ENCODE results near the gene AFF1.
A peak's percentile ranks its signal among the peaks of the same experiment; 100 is the strongest.

The AFF1 gene

GRCh38 chr4:86924811-86925210 lies 10.0 kb upstream of the AFF1 start:
- no peak for DNase-seq

DNA sequence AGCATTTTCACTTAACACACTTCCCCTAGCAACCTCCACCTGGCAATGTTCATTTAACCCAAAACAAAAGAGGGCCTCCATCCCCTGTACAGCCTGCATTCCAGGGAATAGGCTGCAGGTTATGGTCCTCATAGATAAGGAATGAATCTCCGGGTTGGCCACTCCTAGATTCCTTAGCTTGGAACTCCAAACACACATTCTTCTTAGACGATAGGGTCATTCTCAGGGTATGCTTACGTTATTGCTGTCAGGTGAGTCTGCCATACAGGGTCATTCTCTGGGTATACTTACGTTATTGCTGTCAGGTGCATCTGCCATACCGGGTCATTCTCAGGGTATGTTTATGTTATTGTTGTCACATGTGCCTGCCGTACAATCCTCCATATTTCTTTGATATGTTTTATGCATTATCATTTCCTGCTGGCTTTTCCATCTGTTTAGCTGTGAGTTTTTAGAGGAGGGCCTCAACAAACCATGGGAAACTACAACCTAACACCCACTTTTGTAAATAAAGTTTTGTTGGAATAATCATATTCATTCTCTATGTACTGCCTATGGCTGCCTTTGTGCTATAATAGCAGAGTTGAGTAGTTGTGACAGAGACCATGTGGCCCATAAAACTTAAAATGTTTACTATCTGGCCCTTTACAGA lies 8.2 kb upstream of the AFF1 start:
- no peak for DNase-seq

- no peak for DNase-seq
These were observed 6.9 kb upstream of the AFF1 start for GRCh38 chr4:86927843-86928395.

GRCh38 chr4:86928400-86929255 lies 6.2 kb upstream of the AFF1 start:
- no peak for DNase-seq

DNA sequence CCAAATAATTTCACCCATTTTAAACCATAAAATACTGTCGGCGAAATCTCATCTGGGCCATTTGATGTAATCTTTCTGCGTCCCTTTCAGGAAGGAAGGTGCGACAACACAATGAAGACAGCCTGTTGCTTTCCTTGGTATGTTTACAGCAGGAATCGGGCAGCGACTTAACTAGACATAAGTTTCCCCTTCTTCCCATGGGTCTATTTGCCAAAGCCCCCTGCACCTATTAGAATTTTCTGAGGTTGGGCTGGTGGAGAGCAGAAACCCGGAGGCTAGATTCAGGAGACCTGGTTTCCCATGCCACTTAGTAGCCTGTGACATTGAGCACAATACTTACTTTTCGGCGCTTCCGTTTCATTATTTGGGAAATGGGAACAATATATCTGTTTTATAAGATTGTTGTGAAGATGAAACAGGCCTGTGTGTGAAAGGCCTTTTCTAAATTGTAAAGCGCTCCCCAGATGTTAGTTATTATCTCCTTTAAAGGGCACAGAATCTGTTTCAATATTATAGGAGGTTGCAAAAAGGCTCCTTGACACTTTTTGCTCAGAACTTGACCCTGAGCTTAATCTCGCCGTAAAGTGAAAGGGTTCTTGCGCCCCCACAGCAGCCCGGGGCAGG lies 552 bp upstream of the AFF1 start:
- no peak for DNase-seq

DNA sequence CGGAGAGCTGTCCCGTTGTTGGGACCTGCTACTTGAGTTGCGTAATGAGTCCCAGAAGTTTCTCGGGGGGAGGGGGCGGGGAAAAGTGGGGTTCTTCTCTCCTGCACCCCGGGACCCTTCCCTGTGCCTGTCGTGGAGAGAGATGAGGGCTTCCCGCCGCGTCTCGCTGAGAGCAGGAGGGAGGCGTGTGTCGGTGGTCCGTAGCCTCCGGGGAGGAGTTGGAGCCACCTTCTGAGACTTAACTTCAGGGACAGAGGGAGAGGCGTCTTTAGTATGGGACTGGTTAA lies 698 bp downstream of the AFF1 start:
- DNase-seq = peak; percentile 78

- peak; percentile 91 for DNase-seq
These were observed 1.3 kb downstream of the AFF1 start for GRCh38 chr4:86935853-86936733.

- DNase-seq = peak; percentile 58
These were observed 4.1 kb downstream of the AFF1 start for GRCh38 chr4:86938771-86939520.

DNA sequence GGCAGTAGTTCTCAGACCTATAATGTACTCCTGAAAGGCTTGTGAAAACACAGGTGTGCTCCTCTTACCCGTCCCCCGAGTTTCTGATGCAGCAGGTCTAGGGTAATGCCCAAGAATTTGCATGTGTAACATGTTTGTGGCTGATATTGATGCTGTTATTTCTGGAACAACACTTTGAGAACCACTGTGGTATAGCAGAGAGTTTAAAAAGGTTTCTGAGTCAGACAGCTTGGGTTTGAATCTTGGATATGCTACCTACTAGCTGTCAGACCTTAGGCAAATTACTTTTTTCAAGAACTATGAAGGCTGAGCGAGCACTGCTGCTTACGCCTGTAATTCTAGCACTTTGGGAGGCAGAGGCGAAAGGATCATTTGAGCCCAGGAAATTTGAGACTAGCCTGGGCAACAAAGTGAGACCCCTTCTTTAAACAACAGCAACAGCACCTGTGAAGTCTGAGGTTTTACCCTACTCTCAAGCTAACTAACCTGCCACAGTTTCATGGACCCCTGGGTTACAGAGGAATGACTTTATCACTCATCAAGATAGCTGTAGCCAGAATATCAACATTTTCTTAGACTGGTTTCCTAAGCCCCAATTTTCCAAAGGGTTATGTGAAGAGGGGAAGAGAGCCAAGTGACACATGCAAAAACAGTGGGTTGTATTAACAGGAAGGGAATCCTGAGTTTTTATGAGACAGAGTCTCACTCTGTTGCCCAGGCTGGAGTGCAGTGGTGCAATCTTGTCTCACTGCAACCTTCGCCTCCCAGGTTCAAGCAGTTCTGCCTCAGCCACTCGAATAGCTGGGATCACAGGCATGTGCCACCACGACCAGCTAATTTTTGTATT lies 5.1 kb downstream of the AFF1 start:
- no peak for DNase-seq

- DNase-seq = no peak
These were observed 6.2 kb downstream of the AFF1 start for GRCh38 chr4:86940920-86941460.

DNA sequence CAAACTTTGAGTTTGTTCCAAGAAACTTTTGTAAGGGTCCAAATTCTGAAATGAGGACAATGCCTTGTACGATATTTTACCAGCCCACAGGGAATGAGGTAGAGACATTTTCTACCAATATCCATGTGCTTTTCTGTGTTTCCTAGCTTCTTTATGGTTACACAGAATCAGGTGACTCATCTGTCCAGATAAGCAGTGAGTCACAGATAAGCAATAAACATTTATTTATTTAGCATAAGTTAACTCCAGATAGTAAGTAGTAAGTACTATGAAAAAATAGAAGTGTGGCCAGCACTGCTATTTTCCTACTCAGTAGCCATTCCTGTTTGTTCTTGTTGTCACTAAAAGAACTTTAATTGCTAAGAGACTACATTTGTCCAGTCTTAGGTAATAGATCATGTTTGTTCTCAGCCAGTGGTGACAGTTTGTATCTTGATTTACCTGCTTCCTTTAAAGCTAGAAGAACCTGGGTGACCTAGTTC lies 7.4 kb downstream of the AFF1 start:
- DNase-seq = peak; percentile 58

DNA sequence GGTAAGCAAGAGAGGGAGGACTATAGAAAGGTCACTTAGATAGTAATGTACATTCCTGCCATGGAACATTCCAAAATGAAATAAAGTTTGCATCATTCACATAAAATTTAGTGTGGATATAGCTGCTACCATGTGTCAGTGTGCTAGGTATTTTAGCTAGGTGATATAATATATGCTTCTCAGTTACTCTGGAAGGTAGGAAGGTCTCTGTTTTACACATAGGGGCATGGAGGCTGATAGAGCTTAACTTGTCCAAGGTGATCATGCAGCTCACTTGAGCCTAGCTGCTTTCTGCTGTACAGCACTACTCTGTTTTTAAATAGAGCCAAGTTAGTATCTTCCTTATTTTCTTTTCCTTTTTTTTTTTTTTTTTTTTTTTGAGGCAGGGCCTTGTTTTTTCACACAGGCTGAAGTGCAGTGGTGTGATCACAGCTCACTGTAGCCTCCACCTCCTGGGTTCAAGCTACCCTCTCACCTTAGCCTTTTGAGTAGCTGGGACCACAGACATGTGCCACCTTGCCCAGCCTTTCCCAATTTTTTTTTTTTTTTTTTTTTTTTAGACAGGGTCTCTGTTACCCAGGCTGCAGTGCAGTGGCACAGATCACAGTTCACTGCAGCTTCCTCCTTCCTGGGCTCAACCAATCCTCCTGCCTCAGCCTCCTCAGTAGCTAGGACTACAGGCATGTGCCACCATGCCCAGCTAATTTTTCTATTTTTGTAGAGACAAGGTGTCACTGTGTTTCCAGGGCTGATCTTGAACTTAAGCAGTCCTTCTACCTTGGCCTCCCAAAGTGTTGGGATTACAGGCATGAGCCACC lies 10.4 kb downstream of the AFF1 start:
- no peak for DNase-seq

DNA sequence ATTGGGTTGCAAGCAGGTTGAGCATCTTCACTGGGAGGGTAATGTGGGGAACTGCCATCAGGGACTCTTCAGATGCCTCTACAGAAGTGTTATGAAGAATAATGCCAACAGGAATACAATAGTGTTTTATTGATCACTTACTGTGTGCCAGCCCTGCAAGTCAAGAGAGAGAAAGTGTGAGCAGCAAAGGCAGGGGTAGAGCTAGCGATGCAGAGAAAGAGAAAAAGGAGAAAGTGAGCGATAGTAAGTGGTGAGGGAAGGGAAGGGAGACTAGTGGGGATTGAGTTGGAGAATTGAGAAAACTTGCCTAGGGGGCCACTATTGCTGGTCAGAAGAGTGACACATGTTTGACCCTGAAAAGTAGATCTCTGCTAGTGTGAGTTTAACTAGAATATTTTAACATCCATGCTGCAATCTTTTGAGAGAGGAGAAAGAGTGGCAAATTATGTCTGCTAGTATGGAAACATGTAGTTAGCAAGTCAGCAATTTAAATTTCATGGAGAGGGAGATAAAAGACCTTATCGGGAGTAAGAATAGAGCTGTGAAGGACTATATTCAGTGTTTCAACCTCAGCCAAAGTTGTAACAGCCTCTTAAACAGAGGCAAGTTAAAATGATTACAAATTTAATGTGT lies 12.2 kb downstream of the AFF1 start:
- DNase-seq = no peak

DNA sequence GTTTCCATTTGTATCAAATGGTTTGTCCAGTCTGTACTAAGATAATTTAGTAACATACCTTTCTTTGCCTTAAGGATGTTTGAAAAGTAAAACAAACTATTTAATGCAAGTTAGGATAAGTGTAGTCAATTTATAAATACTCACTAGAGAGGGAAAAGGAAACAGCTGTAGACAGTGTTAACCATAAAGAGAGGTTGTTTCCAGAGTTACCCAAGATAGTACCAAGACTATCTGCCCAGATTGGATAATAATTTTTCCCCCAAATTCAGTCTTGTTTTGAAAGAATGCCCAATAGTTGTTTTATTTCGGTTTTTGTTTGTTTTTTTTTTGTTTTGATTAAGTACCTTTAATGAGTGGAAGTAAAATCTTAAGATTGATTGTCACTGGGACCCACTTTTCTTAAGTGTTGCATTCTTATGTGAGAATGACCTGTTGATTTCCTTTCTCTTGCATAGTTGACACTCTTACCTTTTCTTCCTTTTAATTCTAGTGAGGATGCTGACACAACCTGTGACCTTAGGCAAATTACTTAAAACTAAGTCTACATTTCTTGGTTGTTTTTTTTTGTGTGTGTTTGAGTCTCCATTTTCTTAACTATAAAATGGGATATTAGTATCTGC lies 12.8 kb downstream of the AFF1 start:
- DNase-seq = no peak

DNA sequence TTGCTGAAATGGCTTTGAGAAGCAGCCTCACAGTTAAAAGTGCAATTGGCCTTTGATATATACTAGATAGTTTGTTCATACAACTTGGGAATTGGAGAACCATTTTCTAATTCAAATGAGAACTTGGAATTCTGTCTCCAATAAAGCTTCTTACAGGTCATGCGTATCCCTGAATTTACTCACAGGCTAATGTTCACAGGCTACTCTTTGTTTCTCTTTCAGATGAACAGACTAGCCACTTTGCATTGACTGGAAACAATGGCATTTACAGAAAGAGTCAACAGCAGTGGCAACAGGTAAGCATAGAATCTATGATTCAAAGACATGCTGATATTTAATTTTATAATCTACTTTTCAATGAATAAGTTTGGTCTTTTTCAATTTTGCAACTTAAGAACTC lies 13.5 kb downstream of the AFF1 start:
- DNase-seq = no peak

GRCh38 chr4:86950831-86951525 lies 16.2 kb downstream of the AFF1 start:
- DNase-seq = no peak

DNA sequence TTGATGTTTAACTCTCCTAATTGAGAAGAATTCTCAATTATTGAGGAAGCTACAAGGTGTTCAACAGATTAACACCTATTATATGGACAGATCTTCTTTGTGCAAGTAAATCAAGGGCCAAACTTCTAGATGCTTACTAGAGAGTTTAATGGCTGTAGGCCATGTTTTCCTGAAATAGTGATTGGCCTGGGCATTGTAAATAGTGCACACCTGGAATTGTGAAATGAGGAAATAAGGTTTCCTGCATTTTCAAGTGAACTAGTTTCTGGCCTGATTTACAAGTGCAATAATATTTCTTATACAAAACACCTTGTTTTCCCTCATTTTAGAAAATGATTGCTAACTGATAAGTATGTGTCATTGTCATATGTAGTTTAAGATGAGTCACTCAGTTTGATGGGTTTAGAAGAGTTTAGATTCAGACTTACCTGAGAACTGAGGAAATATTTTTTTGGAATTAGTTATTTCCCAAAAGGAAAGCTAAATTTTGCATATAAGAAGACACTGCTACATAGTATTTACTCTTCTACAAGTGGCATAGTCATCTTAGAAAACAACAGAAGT lies 21.2 kb downstream of the AFF1 start:
- no peak for DNase-seq

GRCh38 chr4:86957215-86957614 lies 22.4 kb downstream of the AFF1 start:
- no peak for DNase-seq

All from hematopoietic multipotent progenitor cell treated with erythropoietin and hydrocortisone succinate and interleukin-3 and kit ligand, for 6 days (in vitro differentiated cells).